Measurements from ENCODE around the gene ATF4. TPM values are rescaled to one million over a fixed set of nuclear protein-coding genes. Genes with fewer than 3 reads are reported as not detected.

The ATF4 gene
- total and polyA plus RNA-seq, 2 of the 13 experiments (the other 11 are each of a cell fraction or from before 2014, with no cell fraction given), result 486 to 1,297 TPM

- no peak for TF ChIP-seq NONO (IDR thresholded peaks at IDR 0.05)
- TF ChIP-seq NONO (CRISPR knock-in tag; conservative IDR thresholded peaks at IDR 0.05), result 0 out of 2 replicates have a peak, but pooled peaks have one; percentile 54
- 0 out of 2 replicates have a peak, but pooled peaks have one; percentile 17 for TF ChIP-seq PHF8 (CRISPR knock-in tag; IDR thresholded peaks at IDR 0.05)
- TF ChIP-seq NR2F6 (IDR thresholded peaks at IDR 0.05), result peak; percentile 60; the same call in 1 of the 2 replicates
- TF ChIP-seq NR2F6 (CRISPR knock-in tag; IDR thresholded peaks at IDR 0.05), result peak; percentile 71
- TF ChIP-seq ZFX (CRISPR knock-in tag; IDR thresholded peaks at IDR 0.05; ENCODE audit: low read depth), result peak; percentile 90
- no peak for TF ChIP-seq ZBTB39 (CRISPR knock-in tag; IDR thresholded peaks at IDR 0.05)
- TF ChIP-seq HMGXB3 (CRISPR knock-in tag; IDR thresholded peaks at IDR 0.05; ENCODE audit: borderline replicate concordance), result peak; percentile 10; the same call in 1 of the 2 replicates
- TF ChIP-seq REPIN1 (CRISPR knock-in tag; IDR thresholded peaks at IDR 0.05; ENCODE audit: borderline replicate concordance, low read depth), result 0 out of 2 replicates have a peak, but pooled peaks have one; percentile 22
- peak; percentile 82; the same call in 1 of the 2 replicates for TF ChIP-seq KLF12 (CRISPR knock-in tag; IDR thresholded peaks at IDR 0.05; ENCODE audit: borderline replicate concordance)
- peak; percentile 51 for TF ChIP-seq STAG1 (CRISPR knock-in tag; IDR thresholded peaks at IDR 0.05)
- TF ChIP-seq ZNF616 (CRISPR knock-in tag; IDR thresholded peaks at IDR 0.05; ENCODE audit: low read depth), result no peak
- peak; percentile 11; the same call in 1 of the 2 replicates for TF ChIP-seq JUND (CRISPR knock-in tag; IDR thresholded peaks at IDR 0.05)
- 0 out of 2 replicates have a peak, but pooled peaks have one; percentile 17 for TF ChIP-seq PHF20 (CRISPR knock-in tag; IDR thresholded peaks at IDR 0.05)
- peak; percentile 67 for TF ChIP-seq XRCC5 (optimal IDR thresholded peaks at IDR 0.05; ENCODE audit: low read length)
- no peak for TF ChIP-seq ASH2L (IDR thresholded peaks at IDR 0.05; ENCODE audit: insufficient read length, low read depth, low read length)
- TF ChIP-seq POLR2G (IDR thresholded peaks at IDR 0.05; ENCODE audit: low read depth, low read length), result peak; percentile 18; the same call in 1 of the 2 replicates
- TF ChIP-seq FOXC1 (CRISPR knock-in tag; IDR thresholded peaks at IDR 0.05; ENCODE audit: borderline replicate concordance), result 0 out of 2 replicates have a peak, but pooled peaks have one; percentile 42
- TF ChIP-seq ZNF703 (CRISPR knock-in tag; IDR thresholded peaks at IDR 0.05; ENCODE audit: borderline replicate concordance), result no peak
- TF ChIP-seq KDM5B (CRISPR knock-in tag; IDR thresholded peaks at IDR 0.05; ENCODE audit: borderline replicate concordance), result 0 out of 2 replicates have a peak, but pooled peaks have one; percentile 13
- no peak for TF ChIP-seq REL (CRISPR knock-in tag; conservative IDR thresholded peaks at IDR 0.05)
- TF ChIP-seq HOXD1 (CRISPR knock-in tag; IDR thresholded peaks at IDR 0.05), result 0 out of 2 replicates have a peak, but pooled peaks have one; percentile 65
- peak; percentile 48; the same call in 1 of the 2 replicates for TF ChIP-seq MAX (IDR thresholded peaks at IDR 0.05)
- no peak for TF ChIP-seq NPAS2 (CRISPR knock-in tag; IDR thresholded peaks at IDR 0.05; ENCODE audit: borderline replicate concordance)
Observed at GRCh38 chr22:39534092-39534506, 13.7 kb downstream of the ATF4 start (continued).

Measured in HepG2 (cell line).